ENCODE measurements around the gene TMEM181. TPM values are rescaled to one million over a fixed set of nuclear protein-coding genes. Genes with fewer than 3 reads are reported as not detected.

The TMEM181 gene
- total and polyA plus RNA-seq, 2 of the 13 experiments (the other 11 are each of a cell fraction or from before 2014, with no cell fraction given), result 59.1 to 108 TPM

DNA sequence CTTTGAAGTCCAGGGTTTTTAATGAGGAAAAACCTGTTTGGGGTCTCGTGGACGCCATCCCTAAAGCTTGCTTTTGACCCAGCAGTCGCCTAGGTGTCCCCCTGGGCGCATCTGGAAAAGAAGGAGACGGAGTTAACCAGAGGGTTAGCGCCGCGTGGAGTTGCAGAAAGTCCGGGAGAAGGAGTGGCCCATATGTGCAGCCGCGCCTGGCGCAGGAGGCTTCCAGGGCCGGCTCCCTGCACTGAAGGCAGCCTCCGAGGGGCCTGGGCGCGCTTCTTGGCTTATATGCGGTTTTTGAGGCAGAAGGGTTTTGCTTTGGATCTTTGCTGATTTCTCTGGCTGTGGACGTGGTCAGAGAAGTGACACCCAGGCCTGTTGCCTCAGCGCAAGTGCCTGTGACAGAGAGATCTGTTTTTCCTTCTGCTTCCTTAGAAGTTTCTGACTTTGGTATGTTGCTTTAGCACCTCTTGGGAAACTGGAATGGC, 987 bp downstream of the TMEM181 start (continued):
- TF ChIP-seq, protein P1, sequence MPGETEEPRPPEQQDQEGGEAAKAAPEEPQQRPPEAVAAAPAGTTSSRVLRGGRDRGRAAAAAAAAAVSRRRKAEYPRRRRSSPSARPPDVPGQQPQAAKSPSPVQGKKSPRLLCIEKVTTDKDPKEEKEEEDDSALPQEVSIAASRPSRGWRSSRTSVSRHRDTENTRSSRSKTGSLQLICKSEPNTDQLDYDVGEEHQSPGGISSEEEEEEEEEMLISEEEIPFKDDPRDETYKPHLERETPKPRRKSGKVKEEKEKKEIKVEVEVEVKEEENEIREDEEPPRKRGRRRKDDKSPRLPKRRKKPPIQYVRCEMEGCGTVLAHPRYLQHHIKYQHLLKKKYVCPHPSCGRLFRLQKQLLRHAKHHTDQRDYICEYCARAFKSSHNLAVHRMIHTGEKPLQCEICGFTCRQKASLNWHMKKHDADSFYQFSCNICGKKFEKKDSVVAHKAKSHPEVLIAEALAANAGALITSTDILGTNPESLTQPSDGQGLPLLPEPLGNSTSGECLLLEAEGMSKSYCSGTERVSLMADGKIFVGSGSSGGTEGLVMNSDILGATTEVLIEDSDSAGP (CRISPR knock-in tag; IDR thresholded peaks at IDR 0.05; ENCODE audit: borderline replicate concordance), result no peak; the same call in 1 of the 2 replicates
- TF ChIP-seq ZNF615 (CRISPR knock-in tag; IDR thresholded peaks at IDR 0.05; ENCODE audit: borderline replicate concordance), result no peak
- TF ChIP-seq RNF2 (conservative IDR thresholded peaks at IDR 0.05; ENCODE audit: low read depth), result no peak
- 0 out of 2 replicates have a peak, but pooled peaks have one; percentile 16 for TF ChIP-seq SMAD3 (CRISPR knock-in tag; IDR thresholded peaks at IDR 0.05)
- peak in 1 of 2 experiments; percentile 53; a peak in 2 of 4 replicates for TF ChIP-seq POLR2A (IDR thresholded peaks at IDR 0.05; ENCODE audit: insufficient read depth in 1 of 2, low read depth in 2 of 2, low read length in 2 of 2)
- TF ChIP-seq, protein P2, sequence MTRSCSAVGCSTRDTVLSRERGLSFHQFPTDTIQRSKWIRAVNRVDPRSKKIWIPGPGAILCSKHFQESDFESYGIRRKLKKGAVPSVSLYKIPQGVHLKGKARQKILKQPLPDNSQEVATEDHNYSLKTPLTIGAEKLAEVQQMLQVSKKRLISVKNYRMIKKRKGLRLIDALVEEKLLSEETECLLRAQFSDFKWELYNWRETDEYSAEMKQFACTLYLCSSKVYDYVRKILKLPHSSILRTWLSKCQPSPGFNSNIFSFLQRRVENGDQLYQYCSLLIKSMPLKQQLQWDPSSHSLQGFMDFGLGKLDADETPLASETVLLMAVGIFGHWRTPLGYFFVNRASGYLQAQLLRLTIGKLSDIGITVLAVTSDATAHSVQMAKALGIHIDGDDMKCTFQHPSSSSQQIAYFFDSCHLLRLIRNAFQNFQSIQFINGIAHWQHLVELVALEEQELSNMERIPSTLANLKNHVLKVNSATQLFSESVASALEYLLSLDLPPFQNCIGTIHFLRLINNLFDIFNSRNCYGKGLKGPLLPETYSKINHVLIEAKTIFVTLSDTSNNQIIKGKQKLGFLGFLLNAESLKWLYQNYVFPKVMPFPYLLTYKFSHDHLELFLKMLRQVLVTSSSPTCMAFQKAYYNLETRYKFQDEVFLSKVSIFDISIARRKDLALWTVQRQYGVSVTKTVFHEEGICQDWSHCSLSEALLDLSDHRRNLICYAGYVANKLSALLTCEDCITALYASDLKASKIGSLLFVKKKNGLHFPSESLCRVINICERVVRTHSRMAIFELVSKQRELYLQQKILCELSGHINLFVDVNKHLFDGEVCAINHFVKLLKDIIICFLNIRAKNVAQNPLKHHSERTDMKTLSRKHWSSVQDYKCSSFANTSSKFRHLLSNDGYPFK (CRISPR knock-in tag; IDR thresholded peaks at IDR 0.05; ENCODE audit: borderline replicate concordance), result no peak
- TF ChIP-seq NCOA2 (CRISPR knock-in tag; IDR thresholded peaks at IDR 0.05), result peak; percentile 8; the same call in 1 of the 2 replicates
- TF ChIP-seq ETV5 (CRISPR knock-in tag; IDR thresholded peaks at IDR 0.05; ENCODE audit: borderline replicate concordance), result no peak
- TF ChIP-seq ZNF567 (CRISPR knock-in tag; IDR thresholded peaks at IDR 0.05; ENCODE audit: borderline replicate concordance), result no peak
- no peak for TF ChIP-seq HMG20B (CRISPR knock-in tag; conservative IDR thresholded peaks at IDR 0.05)
- no peak for TF ChIP-seq RFX1 (IDR thresholded peaks at IDR 0.05)
- peak; percentile 3; the same call in 1 of the 2 replicates for TF ChIP-seq HIVEP1 (CRISPR knock-in tag; IDR thresholded peaks at IDR 0.05)
- 0 out of 2 replicates have a peak, but pooled peaks have one; percentile 29 for TF ChIP-seq RARG (CRISPR knock-in tag; IDR thresholded peaks at IDR 0.05; ENCODE audit: low read depth)
- TF ChIP-seq PAWR (CRISPR knock-in tag; IDR thresholded peaks at IDR 0.05; ENCODE audit: borderline replicate concordance), result no peak
- TF ChIP-seq SIX4 (CRISPR knock-in tag; IDR thresholded peaks at IDR 0.05), result no peak
- TF ChIP-seq ZNF547 (CRISPR knock-in tag; IDR thresholded peaks at IDR 0.05), result no peak
- TF ChIP-seq CBX2 (IDR thresholded peaks at IDR 0.05; ENCODE audit: low read depth, low read length), result no peak
- no peak for TF ChIP-seq CBX2 (CRISPR knock-in tag; IDR thresholded peaks at IDR 0.05; ENCODE audit: low read depth)
- no peak for TF ChIP-seq GATAD2A (CRISPR knock-in tag; IDR thresholded peaks at IDR 0.05)
- TF ChIP-seq, protein P3, sequence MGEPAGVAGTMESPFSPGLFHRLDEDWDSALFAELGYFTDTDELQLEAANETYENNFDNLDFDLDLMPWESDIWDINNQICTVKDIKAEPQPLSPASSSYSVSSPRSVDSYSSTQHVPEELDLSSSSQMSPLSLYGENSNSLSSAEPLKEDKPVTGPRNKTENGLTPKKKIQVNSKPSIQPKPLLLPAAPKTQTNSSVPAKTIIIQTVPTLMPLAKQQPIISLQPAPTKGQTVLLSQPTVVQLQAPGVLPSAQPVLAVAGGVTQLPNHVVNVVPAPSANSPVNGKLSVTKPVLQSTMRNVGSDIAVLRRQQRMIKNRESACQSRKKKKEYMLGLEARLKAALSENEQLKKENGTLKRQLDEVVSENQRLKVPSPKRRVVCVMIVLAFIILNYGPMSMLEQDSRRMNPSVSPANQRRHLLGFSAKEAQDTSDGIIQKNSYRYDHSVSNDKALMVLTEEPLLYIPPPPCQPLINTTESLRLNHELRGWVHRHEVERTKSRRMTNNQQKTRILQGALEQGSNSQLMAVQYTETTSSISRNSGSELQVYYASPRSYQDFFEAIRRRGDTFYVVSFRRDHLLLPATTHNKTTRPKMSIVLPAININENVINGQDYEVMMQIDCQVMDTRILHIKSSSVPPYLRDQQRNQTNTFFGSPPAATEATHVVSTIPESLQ (CRISPR knock-in tag; conservative IDR thresholded peaks at IDR 0.05), result no peak; the same call in 1 of the 2 replicates
- TF ChIP-seq ZNF224 (CRISPR knock-in tag; IDR thresholded peaks at IDR 0.05), result peak; percentile 54; the same call in 1 of the 2 replicates
- TF ChIP-seq POLR2AphosphoS2 (IDR thresholded peaks at IDR 0.05; ENCODE audit: low read depth, low read length), result no peak
- no peak for TF ChIP-seq ATAD3A (CRISPR knock-in tag; IDR thresholded peaks at IDR 0.05)
- no peak for TF ChIP-seq PAX8 (CRISPR knock-in tag; IDR thresholded peaks at IDR 0.05; ENCODE audit: borderline replicate concordance)
- 0 out of 2 replicates have a peak, but pooled peaks have one; percentile 20 for TF ChIP-seq NR2C2 (CRISPR knock-in tag; IDR thresholded peaks at IDR 0.05; ENCODE audit: borderline replicate concordance)
- TF ChIP-seq ETV6 (CRISPR knock-in tag; conservative IDR thresholded peaks at IDR 0.05), result no peak

Data from HepG2 (cell line).